GM12878 (cell line): ENCODE results near the gene RSPH1. TPM values are rescaled to one million over a fixed set of nuclear protein-coding genes. Genes with fewer than 3 reads are reported as not detected.
A peak's percentile ranks its signal among the peaks of the same experiment; 100 is the strongest.

Experiments used
- ATAC-seq: fragments of 200-7000 bp; cut with Tn5 transposase; 3 replicates; pipeline ENCODE4 v1.9.1; 2020; ENCODE audit warnings: mild to moderate bottlenecking, moderate library complexity
- BruUV-seq: library from RNA; stranded (reverse); fragments of 400-500 nt; replicated peaks from 2 replicates; lab custom pipeline; 2021; lab: Mats Ljungman, UMichigan
- CTCF ChIA-PET: fragments of 300-600 bp; sonication (Branson Sonifier 250); formaldehyde crosslinking; extraction: SDS; loops from one replicate; lab custom pipeline; 2021; ENCODE audit warnings: inconsistent platforms; lab: Yijun Ruan, JAX
- POLR2A ChIA-PET: fragments of 350-600 bp; formaldehyde crosslinking; extraction: SDS; loops from one replicate; lab custom pipeline; 2021; ENCODE audit warnings: inconsistent platforms; lab: Charles Lee
- RAD21 ChIA-PET: fragments of 300-600 bp; sonication (Branson Sonifier 250); formaldehyde crosslinking; loops from one replicate; lab custom pipeline; 2023; ENCODE audit warnings: antibody characterized with exemption; ENCODE audit not compliant: unreplicated experiment; lab: Charles Lee
- SMC1A ChIA-PET: fragments of 300-600 bp; sonication (Branson Sonifier 250); formaldehyde crosslinking; loops from one replicate; lab custom pipeline; 2023; ENCODE audit not compliant: unreplicated experiment, uncharacterized antibody; lab: Charles Lee
- DNase-seq: peaks from one replicate; pipeline ENCODE4 v3.0.0-alpha.2; 2011; ENCODE audit warnings: low read depth, low spot score
- FAIRE-seq: peaks from 3 replicates; lab custom pipeline; 2011; peaks lifted over from hg19 to GRCh38; lab: Jason Lieb, UNC
- H2AFZ ChIP-seq: 2 replicates; pipeline ENCODE4 v1.6.0; 2011; ENCODE audit warnings: low read depth, low read length, control low read depth; ENCODE audit not compliant: control insufficient read depth
- H3K27ac ChIP-seq: 2 replicates; pipeline ENCODE4 v1.5.1; 2011; ENCODE audit warnings: control low read depth; ENCODE audit not compliant: control insufficient read depth, insufficient read depth
- H3K27me3 ChIP-seq, 2 experiments: replicated peaks in 1 of 2; 2 replicates each; pipeline versions ENCODE4 v1.6.0 to v1.6.1; 2011; ENCODE audit warnings: low read length in 1 of 2; ENCODE audit not compliant: control insufficient read depth in 2 of 2, insufficient read depth in 2 of 2
- H3K36me3 ChIP-seq, 2 experiments: 2 replicates each; pipeline ENCODE4 v1.5.1; 2011; ENCODE audit warnings: low read length in 1 of 2; ENCODE audit not compliant: control insufficient read depth in 2 of 2, insufficient read depth in 2 of 2
- H3K4me1 ChIP-seq: 2 replicates; pipeline ENCODE4 v1.6.1; 2011; ENCODE audit warnings: mild to moderate bottlenecking, low read length, moderate library complexity, mixed read lengths; ENCODE audit not compliant: control insufficient read depth, insufficient read depth
- H3K4me2 ChIP-seq: 2 replicates; pipeline ENCODE4 v1.6.0; 2011; ENCODE audit warnings: control low read depth; ENCODE audit not compliant: control insufficient read depth, insufficient read depth
- H3K4me3 ChIP-seq: fragments of 200-600 bp; sonication (generic); 2 replicates; pipeline ENCODE4 v1.5.1; 2016
- H3K79me2 ChIP-seq: 2 replicates; pipeline ENCODE4 v1.6.0; 2011; ENCODE audit warnings: low read length; ENCODE audit not compliant: control insufficient read depth, insufficient read depth
- H3K9ac ChIP-seq: 2 replicates; pipeline ENCODE4 v1.8.0; 2011; ENCODE audit warnings: low read length, control low read depth, mixed read lengths; ENCODE audit not compliant: control insufficient read depth, insufficient read depth
- H3K9me3 ChIP-seq: replicated peaks from 3 replicates; pipeline ENCODE4 v1.5.1; 2011; ENCODE audit warnings: mild to moderate bottlenecking, low read length; ENCODE audit not compliant: control insufficient read depth, insufficient read depth
- H4K20me1 ChIP-seq: 2 replicates; pipeline ENCODE4 v1.6.0; 2011; ENCODE audit not compliant: control insufficient read depth, insufficient read depth
- CREB1 ChIP-seq: IDR thresholded peaks from 2 replicates; pipeline ENCODE4 v1.6.1; 2012; ENCODE audit warnings: low read depth, mild to moderate bottlenecking, inconsistent platforms
- CUX1 ChIP-seq: IDR thresholded peaks from 2 replicates; pipeline ENCODE4 v1.6.1; 2012; ENCODE audit warnings: improper control_type of control experiment, low read depth, low read length; ENCODE audit not compliant: insufficient replicate concordance
- GATAD2B ChIP-seq: fragments of 450-650 bp; conservative IDR thresholded peaks from 2 replicates; pipeline ENCODE4 v1.6.1; 2017; ENCODE audit warnings: low read depth, mild to moderate bottlenecking, moderate library complexity
- IKZF2 ChIP-seq, 2 experiments: fragments of 450-650 bp; IDR thresholded peaks; 2 replicates each; pipeline ENCODE4 v1.6.1; 2017; ENCODE audit warnings: mild to moderate bottlenecking in 2 of 2, moderate library complexity in 2 of 2
- RUNX3 ChIP-seq: IDR thresholded peaks from 2 replicates; pipeline ENCODE4 v1.6.1; 2012; ENCODE audit warnings: low read length, inconsistent platforms
- SMARCA5 ChIP-seq: fragments of 450-650 bp; IDR thresholded peaks from 2 replicates; pipeline ENCODE4 v1.6.1; 2017; ENCODE audit warnings: mild to moderate bottlenecking
- WGBS: methylation state at CpG from one replicate; pipeline ENCODE4 v1.1.6; 2016; ENCODE audit warnings: low lambda C conversion rate; ENCODE audit not compliant: insufficient replicate concordance, insufficient coverage; ENCODE audit errors: missing lambda C conversion rate; 5-methylcytosine and 5-hydroxymethylcytosine counted together
- in situ Hi-C: fragments of 300-500 bp; cut with MboI; formaldehyde crosslinking; loops from 9 replicates; pipeline ENCODE4 v1.14.3; 2018; ENCODE audit warnings: mixed read lengths
- intact Hi-C: fragments of 100-400 bp; cut with micrococcal nuclease; formaldehyde crosslinking; loops from one replicate; pipeline ENCODE4 v1.14.2; 2022; ENCODE audit not compliant: unreplicated experiment
- polyA plus RNA-seq, 11 experiments: library from polyadenylated mRNA; depleted of rRNA in 4 of 11; unstranded in 6 of 11; stranded (reverse) in 5 of 11; fragments of >200 nt; fragmentation: Nextera tagmentation in 4 of 11; fragmentation: Illumina TruSeq in 1 of 11; extraction: Ambion mirVana in 4 of 11; extraction: Trizol in 1 of 11; gene quantifications; 1 replicate in 1 of 11; 2 replicates in 10 of 11; pipeline versions ENCODE4 v1.2.1 to v1.2.3, GENCODE V29; 2011 to 2016; ENCODE audit warnings: inconsistent platforms in 2 of 11, missing spikeins in 2 of 11, low read depth in 1 of 11
- total RNA-seq, 4 experiments: library from RNA; depleted of rRNA in 3 of 4; stranded (reverse); fragments of >200 nt in 3 of 4; fragmentation: Illumina TruSeq in 1 of 4; extraction: Trizol in 1 of 4; gene quantifications; 2 replicates each; pipeline versions ENCODE4 v1.2.1 to v1.2.3, GENCODE V29; 2013 to 2021
- TF ChIP-seq, protein P1 (sequence below): fragments of 150-350 bp; IDR thresholded peaks from 2 replicates; pipeline ENCODE4 v1.6.1; 2014; ENCODE audit warnings: mild to moderate bottlenecking, low read depth, low read length
- TF ChIP-seq, protein P2 (sequence below): IDR thresholded peaks from 2 replicates; pipeline ENCODE4 v1.6.1; 2011; ENCODE audit warnings: mild to moderate bottlenecking, low read depth, low read length, moderate library complexity; ENCODE audit not compliant: insufficient replicate concordance

RSPH1 gene
- total and polyA plus RNA-seq, 10 of the 15 experiments (the other 5 are each of a cell fraction or from before 2014, with no cell fraction given): 0.11 to 1.4 (median 0.38) TPM

DNA sequence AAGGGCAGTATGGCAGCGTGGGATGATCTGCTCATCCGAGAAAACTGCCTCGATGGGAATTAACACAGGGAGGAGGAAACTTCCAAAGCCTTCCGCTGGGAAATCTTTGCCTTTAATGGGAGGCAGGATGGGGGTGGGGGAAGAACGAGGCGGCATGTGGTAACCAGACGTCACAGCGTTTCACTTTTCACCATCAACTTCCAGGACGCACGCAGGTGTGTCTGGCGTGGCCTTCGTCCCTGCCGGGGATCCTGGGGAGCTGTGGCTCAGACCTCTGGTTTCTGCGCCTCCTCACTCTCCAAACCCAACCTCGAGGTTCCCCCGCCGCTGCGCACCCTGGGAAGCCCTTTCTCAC lies 282 bp downstream of the RSPH1 start:
- no TSS peak for BruUV-seq
- no peaks in the 10 kb centered on the region for H4K20me1 ChIP-seq
- peak overlapping the region; percentile 60; the same call in 1 of the 2 replicates for H3K4me3 ChIP-seq
- no peaks in the 10 kb centered on the region for H3K36me3 ChIP-seq
- FAIRE-seq: no peak
- no peaks in the 10 kb centered on the region for H3K79me2 ChIP-seq
- intact Hi-C loops: loop anchor here (1.0 to 2.0 kb wide), 2 partner anchors 17 to 33 kb away; no protein-coding TSS in a partner anchor
- RAD21 ChIA-PET: interaction anchor here (0.6 to 2.4 kb wide), 7 partner anchors 10 to 186 kb away, joined by 3 to 11 read pairs (median 4); no protein-coding TSS in a partner anchor
- SMC1A ChIA-PET: interaction anchor here (1.2 to 3.0 kb wide), 5 partner anchors 13 to 41 kb away, joined by 3 to 12 read pairs (median 4); no protein-coding TSS in a partner anchor
- peak overlapping the region; percentile 29 for H3K9ac ChIP-seq
- no peaks in the 10 kb centered on the region for H3K27me3 ChIP-seq
- in situ Hi-C loops: no loop called here
- peak; percentile 33; the same call in 1 of the 2 replicates for TF ChIP-seq RUNX3
- TF ChIP-seq, protein P1, sequence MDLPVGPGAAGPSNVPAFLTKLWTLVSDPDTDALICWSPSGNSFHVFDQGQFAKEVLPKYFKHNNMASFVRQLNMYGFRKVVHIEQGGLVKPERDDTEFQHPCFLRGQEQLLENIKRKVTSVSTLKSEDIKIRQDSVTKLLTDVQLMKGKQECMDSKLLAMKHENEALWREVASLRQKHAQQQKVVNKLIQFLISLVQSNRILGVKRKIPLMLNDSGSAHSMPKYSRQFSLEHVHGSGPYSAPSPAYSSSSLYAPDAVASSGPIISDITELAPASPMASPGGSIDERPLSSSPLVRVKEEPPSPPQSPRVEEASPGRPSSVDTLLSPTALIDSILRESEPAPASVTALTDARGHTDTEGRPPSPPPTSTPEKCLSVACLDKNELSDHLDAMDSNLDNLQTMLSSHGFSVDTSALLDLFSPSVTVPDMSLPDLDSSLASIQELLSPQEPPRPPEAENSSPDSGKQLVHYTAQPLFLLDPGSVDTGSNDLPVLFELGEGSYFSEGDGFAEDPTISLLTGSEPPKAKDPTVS: no peak
- TF ChIP-seq CUX1: no peak
- 0 out of 2 replicates have a peak, but pooled peaks have one; percentile 8 for TF ChIP-seq GATAD2B
- TF ChIP-seq IKZF2 (IDR thresholded peaks at IDR 0.05): peak in 1 of 2 experiments; percentile 64; a peak in 2 of 4 replicates
- TF ChIP-seq CREB1: 0 out of 2 replicates have a peak, but pooled peaks have one; percentile 9
- TF ChIP-seq SMARCA5: 0 out of 2 replicates have a peak, but pooled peaks have one; percentile 23
- TF ChIP-seq, protein P2, sequence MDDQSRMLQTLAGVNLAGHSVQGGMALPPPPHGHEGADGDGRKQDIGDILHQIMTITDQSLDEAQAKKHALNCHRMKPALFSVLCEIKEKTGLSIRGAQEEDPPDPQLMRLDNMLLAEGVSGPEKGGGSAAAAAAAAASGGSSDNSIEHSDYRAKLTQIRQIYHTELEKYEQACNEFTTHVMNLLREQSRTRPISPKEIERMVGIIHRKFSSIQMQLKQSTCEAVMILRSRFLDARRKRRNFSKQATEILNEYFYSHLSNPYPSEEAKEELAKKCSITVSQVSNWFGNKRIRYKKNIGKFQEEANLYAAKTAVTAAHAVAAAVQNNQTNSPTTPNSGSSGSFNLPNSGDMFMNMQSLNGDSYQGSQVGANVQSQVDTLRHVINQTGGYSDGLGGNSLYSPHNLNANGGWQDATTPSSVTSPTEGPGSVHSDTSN: no peak
- H2AFZ ChIP-seq: peak overlapping the region; percentile 81
- DNase-seq: no peak
- no peak; the same call in 1 of the 3 replicates for ATAC-seq
- peak overlapping the region; percentile 90 for H3K4me2 ChIP-seq
- CTCF ChIA-PET: interaction anchor here (1.2 to 1.7 kb wide), 3 partner anchors 18 to 41 kb away, joined by 3 to 7 read pairs (median 4); no protein-coding TSS in a partner anchor
- H3K4me1 ChIP-seq: peaks cover 11% of the 10 kb centered on the region
- peak overlapping the region; percentile 24 for H3K27ac ChIP-seq
- H3K9me3 ChIP-seq: no peaks in the 10 kb centered on the region
- WGBS: 3% methylated on average over 18 of the region's 18 CpGs
- POLR2A ChIA-PET: interaction anchor here (1.2 kb wide), 1 partner anchor 40 kb away, joined by 5 read pairs; no protein-coding TSS in a partner anchor
